ENCODE results near the gene ZBTB33.

- TF ChIP-seq TAF1 (CRISPR knock-in tag; IDR thresholded peaks at IDR 0.05) = no peak
- TF ChIP-seq E2F1 (CRISPR knock-in tag; IDR thresholded peaks at IDR 0.05) = no peak
- TF ChIP-seq BHLHE40 (IDR thresholded peaks at IDR 0.05; ENCODE audit: low read length) = no peak
- no peak for TF ChIP-seq CBX5 (CRISPR knock-in tag; IDR thresholded peaks at IDR 0.05; ENCODE audit: borderline replicate concordance)
- no peak for TF ChIP-seq ZBTB43 (CRISPR knock-in tag; conservative IDR thresholded peaks at IDR 0.05)
- no peak for TF ChIP-seq BORCS8-MEF2B (CRISPR knock-in tag; IDR thresholded peaks at IDR 0.05)
- no peak for TF ChIP-seq GABPB1 (CRISPR knock-in tag; IDR thresholded peaks at IDR 0.05)
- no peak for TF ChIP-seq POLR2A (IDR thresholded peaks at IDR 0.05; ENCODE audit: insufficient read depth in 1 of 2, low read depth in 2 of 2, low read length in 2 of 2)
- TF ChIP-seq ZBTB38 (CRISPR knock-in tag; IDR thresholded peaks at IDR 0.05) = no peak
- no peak for TF ChIP-seq KDM4B (CRISPR knock-in tag; IDR thresholded peaks at IDR 0.05)
- TF ChIP-seq NBN (conservative IDR thresholded peaks at IDR 0.05) = no peak
- no peak for TF ChIP-seq JUND (CRISPR knock-in tag; IDR thresholded peaks at IDR 0.05)
- TF ChIP-seq NR3C1 (CRISPR knock-in tag; IDR thresholded peaks at IDR 0.05) = no peak
- TF ChIP-seq PBX2 (CRISPR knock-in tag; IDR thresholded peaks at IDR 0.05) = no peak
These were observed 11.7 kb upstream of the ZBTB33 start for GRCh38 chrX:120238933-120239332.

All from HepG2 (cell line).